Heart left ventricle (tissue), 16 donors: ENCODE results near the gene XRCC3. TPM values are rescaled to one million over a fixed set of nuclear protein-coding genes. Genes with fewer than 3 reads are reported as not detected.

Experiments
- ATAC-seq, 4 donors: fragments of 200-7000 bp; cut with Tn5 transposase; one replicate each; pipeline ENCODE4 v1.9.1; 2020 to 2022; ENCODE audit warnings: moderate library complexity in 4 of 4, mild to moderate bottlenecking in 3 of 4, moderate number of reproducible peaks in 1 of 4
- DNase-seq, 5 donors: peaks; one replicate each; pipeline ENCODE4 v3.0.0-alpha.2; 2020
- H3K27ac ChIP-seq, 12 donors: fragments of 200-600 bp; sonication (generic) in 4 of 12; one replicate each; pipeline versions ENCODE4 v1.5.0 to v1.8.0; 2016 to 2022; ENCODE audit warnings: mild to moderate bottlenecking in 2 of 12
- H3K27me3 ChIP-seq, 9 donors: fragments of 200-600 bp; sonication (generic) in 2 of 9; one replicate each; pipeline versions ENCODE4 v1.5.1 to v1.8.0; 2016 to 2022; ENCODE audit warnings: mild to moderate bottlenecking in 3 of 9
- H3K36me3 ChIP-seq, 9 donors: fragments of 200-600 bp; sonication (generic) in 2 of 9; one replicate each; pipeline versions ENCODE4 v1.5.0 to v1.8.0; 2018 to 2022; ENCODE audit warnings: mild to moderate bottlenecking in 2 of 9
- H3K4me1 ChIP-seq, 12 donors: fragments of 200-600 bp; sonication (generic) in 4 of 12; one replicate each; pipeline versions ENCODE4 v1.5.0 to v1.8.0; 2016 to 2022; ENCODE audit warnings: mild to moderate bottlenecking in 3 of 12
- H3K4me3 ChIP-seq, 12 donors: fragments of 200-600 bp; sonication (generic) in 4 of 12; one replicate each; pipeline versions ENCODE4 v1.5.0 to v1.8.0; 2017 to 2022; ENCODE audit warnings: mild to moderate bottlenecking in 9 of 12, moderate library complexity in 4 of 12
- H3K9me3 ChIP-seq, 12 donors: fragments of 200-600 bp; sonication (generic) in 4 of 12; one replicate each; pipeline versions ENCODE4 v1.5.0 to v1.8.0; 2016 to 2022; ENCODE audit warnings: mild to moderate bottlenecking in 1 of 12
- CTCF ChIP-seq, 12 donors: fragments of 200-600 bp; sonication (generic) in 4 of 12; IDR thresholded peaks; one replicate each; pipeline versions ENCODE4 v1.5.0 to v1.8.0; 2018 to 2022; ENCODE audit warnings: antibody characterized with exemption in 12 of 12, mild to moderate bottlenecking in 5 of 12
- POLR2A ChIP-seq, 2 donors: fragments of 450-650 bp; IDR thresholded peaks; one replicate each; pipeline ENCODE4 v1.6.1; 2017; ENCODE audit warnings: antibody characterized with exemption in 2 of 2, mild to moderate bottlenecking in 2 of 2, moderate library complexity in 2 of 2
- WGBS, 4 donors: extraction: QIAGEN DNeasy Blood & Tissue Kit in 2 of 4; methylation state at CpG; one replicate each; pipeline versions ENCODE4 v1.1.5 to v1.1.7; 2013 to 2018; 5-methylcytosine and 5-hydroxymethylcytosine counted together
- intact Hi-C, 10 donors: fragments of 100-400 bp; cut with DNase I; formaldehyde crosslinking; loops; one replicate each; pipeline versions ENCODE4 v1.11.1 to v1.14.2; 2022
- polyA plus RNA-seq, 2 donors: library from polyadenylated mRNA; stranded (reverse); fragments of 200-250 nt; gene quantifications; one replicate each; pipeline ENCODE4 v1.2.3, GENCODE V29; 2013
- total RNA-seq, 9 donors: library from RNA; depleted of rRNA in 2 of 9; stranded (reverse); fragments of >200 nt in 2 of 9; fragmentation: NEBNext Ultra II Directional in 3 of 9; extraction: Animal tissue kit (Norgen Biotek cat#: 25700) in 3 of 9; gene quantifications; one replicate each; pipeline versions ENCODE4 v1.1.0 to v1.2.4, GENCODE V29; 2016 to 2023
- donor health status: ischemic (EF 13 %, LVEDD 7.1; RV severe dilation, severe dysfunction).
- donor health status: healthy with polysubstance abuse.
- donor health status: DM: no; HTN: yes; CAD: no.
- donor health status: DM: no; HTN: no; CAD: no.
- donor health status: ischemic (EF 25% LVEDD 6.9; RV normal size, moderate dysfunction).
- donor health status: ischemic (EF 25% LVEDD 5.7; RV mildly dilated, moderate dysfunction).
- donor health status: healthy.
- donor health status: DM: yes; HTN: yes; CAD: no.
- donor health status: ischemic (EF 35%, LVEDD 5.7; RV mildly dilated, moderate dysfunction).
- donor health status: nonischemic (EF 11% LVEDD 7.7; RV severe dilation, severe dysfunction).
- donor health status: DM: yes; HTN: yes; CAD: no.
- donor health status: PGD.
- donor health status: ischemic (EF 29% LVEDD 5.4; RV normal size, mild dysfunction).
- donor health status: nonischemic (EF 23%, LVEDD 6.1; RV moderate dilation, normal function).

The XRCC3 gene
- total and polyA plus RNA-seq, 11 donors: 1.9 to 8.7 (median 3.0) TPM

GRCh38 chr14:103700753-103701490 is 14.3 kb downstream of the XRCC3 start:
- no peak for TF ChIP-seq CTCF (IDR thresholded peaks at IDR 0.05)
- no peak for TF ChIP-seq POLR2A (IDR thresholded peaks at IDR 0.05)
- Histone ChIP-seq H3K27ac (peak overlapping the region in 9 of 12 donors; percentile 9 to 75 (median 56)), H3K4me1 (peaks cover 12 to 84% (median 60%) of the 10 kb centered on the region in 12 donors), H3K36me3 (peaks cover 0 to 83% (median 58%) of the 10 kb centered on the region in 9 donors), H3K27me3 (no peaks in the 10 kb centered on the region), H3K9me3 (no peaks in the 10 kb centered on the region), H3K4me3 (no peak overlapping the region)
- intact Hi-C loops: no loop called here
- 68 to 94% (median 83%) methylated on average over 12 to 21 of the region's 21 CpGs for WGBS, 4 donors
- peak in 2 of 4 donors; percentile 0 to 46 for ATAC-seq
- DNase-seq: peak in 4 of 5 donors; percentile 32 to 68 (median 62)

GRCh38 chr14:103699901-103700752 is 15.1 kb downstream of the XRCC3 start:
- 73 to 88% (median 85%) methylated on average over 7 to 25 of the region's 25 CpGs for WGBS, 4 donors
- intact Hi-C loops: loop anchor here in 1 of 10 donors (10.0 kb wide), 1 partner anchor 125 kb away; no protein-coding TSS in a partner anchor

GRCh38 chr14:103699261-103699661 is 16.0 kb downstream of the XRCC3 start:
- Histone ChIP-seq H3K27me3 (no peaks in the 10 kb centered on the region), H3K9me3 (no peaks in the 10 kb centered on the region), H3K4me3 (no peak overlapping the region), H3K27ac (peak overlapping the region in 3 of 12 donors; percentile 7 to 75 (median 72)), H3K36me3 (peaks cover 0 to 88% (median 66%) of the 10 kb centered on the region in 9 donors), H3K4me1 (peaks cover 12 to 74% (median 52%) of the 10 kb centered on the region in 12 donors)
- ATAC-seq (no peak), DNase-seq (peak in 1 of 5 donors; percentile 18)
- WGBS, 4 donors: 91 to 92% (median 92%) methylated on average over 17 of the region's 17 CpGs
- intact Hi-C loops: loop anchor here in 1 of 10 donors (10.0 kb wide), 1 partner anchor 124 kb away; no protein-coding TSS in a partner anchor
- TF ChIP-seq POLR2A (IDR thresholded peaks at IDR 0.05) (no peak), CTCF (IDR thresholded peaks at IDR 0.05) (no peak)

More at GRCh38 chr14:103699901-103700752, 15.1 kb downstream of the XRCC3 start:
- peak overlapping the region in 9 of 12 donors; percentile 10 to 75 (median 56) for H3K27ac ChIP-seq
- TF ChIP-seq CTCF (IDR thresholded peaks at IDR 0.05): no peak
- TF ChIP-seq POLR2A (IDR thresholded peaks at IDR 0.05): no peak
- H3K4me1 ChIP-seq: peaks cover 12 to 83% (median 57%) of the 10 kb centered on the region in 12 donors
- H3K27me3 ChIP-seq: no peaks in the 10 kb centered on the region
- DNase-seq (peak; percentile 18 to 70 (median 61)), ATAC-seq (peak; percentile 23 to 73 (median 64))
- no peaks in the 10 kb centered on the region for H3K9me3 ChIP-seq
- no peak overlapping the region for H3K4me3 ChIP-seq
- H3K36me3 ChIP-seq: peaks cover 0 to 89% (median 58%) of the 10 kb centered on the region in 9 donors
